GM12892 (cell line): Measurements from ENCODE around the gene INO80E.

Experiments
- POLR2A ChIP-seq: IDR thresholded peaks from 2 replicates; pipeline ENCODE4 v1.6.1; 2011; ENCODE audit warnings: low read depth, low read length, control low read depth
- POLR2AphosphoS5 ChIP-seq: IDR thresholded peaks from 2 replicates; pipeline ENCODE4 v1.6.1; 2011; ENCODE audit warnings: low read depth, low read length, control low read depth

DNA sequence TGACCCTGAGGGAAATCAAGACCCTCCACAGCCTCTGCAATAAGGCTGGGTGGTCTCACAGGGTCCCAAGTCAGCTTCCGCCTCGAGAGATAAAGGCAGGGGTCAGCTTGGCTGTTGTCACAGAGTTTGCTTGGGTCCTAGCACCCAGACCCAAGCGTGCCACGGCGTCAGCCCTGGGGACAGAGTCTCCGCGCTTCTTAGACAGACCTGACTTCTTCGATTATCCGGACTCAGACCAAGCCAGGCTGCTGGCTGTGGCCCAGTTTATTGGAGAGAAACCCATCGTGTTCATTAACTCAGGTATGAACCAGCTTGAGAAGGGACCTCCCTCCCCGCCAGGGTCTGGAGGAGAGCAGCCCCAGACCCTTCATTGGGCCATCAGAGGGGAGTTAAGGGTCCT is 27.5 kb downstream of the INO80E start:
- TF ChIP-seq POLR2A = no peak
- no peak for TF ChIP-seq POLR2AphosphoS5
